ENCODE results near the gene SLC16A8. TPM values are rescaled to one million over a fixed set of nuclear protein-coding genes. Genes with fewer than 3 reads are reported as not detected.

Gene SLC16A8
- total and polyA plus RNA-seq, 10 of the 15 experiments (the other 5 are each of a cell fraction or from before 2014, with no cell fraction given) = not detected

DNA sequence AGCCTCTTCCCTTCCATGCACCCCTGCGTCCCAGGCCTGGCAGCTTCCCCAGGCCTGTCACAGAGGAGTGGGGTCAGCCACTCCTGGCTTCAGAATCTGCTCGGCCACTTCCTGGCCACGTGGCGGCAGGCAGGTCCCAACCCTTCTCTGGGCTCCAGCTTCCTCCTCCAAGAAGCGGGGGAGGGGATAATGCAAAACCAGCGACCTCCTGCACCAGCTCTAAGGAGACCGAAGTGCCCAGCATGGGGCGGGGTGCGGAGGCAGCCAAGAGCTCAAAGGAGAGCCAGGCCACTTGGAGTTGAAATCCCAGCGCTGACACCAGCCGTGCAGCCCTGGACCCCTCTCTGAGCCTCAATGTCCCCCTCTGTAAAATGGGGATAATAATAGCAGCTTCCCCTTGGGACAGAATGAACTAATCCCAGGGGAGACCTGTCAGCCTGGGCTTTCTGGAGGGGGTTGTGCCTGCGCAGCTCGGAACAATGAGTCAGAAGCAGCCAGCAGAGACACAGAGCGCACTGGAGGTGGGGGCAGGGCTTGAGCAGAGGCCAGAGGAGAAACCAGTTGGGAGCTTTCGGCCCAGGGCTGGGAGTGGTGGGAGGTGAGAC is 49.6 kb downstream of the SLC16A8 start (continued):
- TF ChIP-seq, protein P1, sequence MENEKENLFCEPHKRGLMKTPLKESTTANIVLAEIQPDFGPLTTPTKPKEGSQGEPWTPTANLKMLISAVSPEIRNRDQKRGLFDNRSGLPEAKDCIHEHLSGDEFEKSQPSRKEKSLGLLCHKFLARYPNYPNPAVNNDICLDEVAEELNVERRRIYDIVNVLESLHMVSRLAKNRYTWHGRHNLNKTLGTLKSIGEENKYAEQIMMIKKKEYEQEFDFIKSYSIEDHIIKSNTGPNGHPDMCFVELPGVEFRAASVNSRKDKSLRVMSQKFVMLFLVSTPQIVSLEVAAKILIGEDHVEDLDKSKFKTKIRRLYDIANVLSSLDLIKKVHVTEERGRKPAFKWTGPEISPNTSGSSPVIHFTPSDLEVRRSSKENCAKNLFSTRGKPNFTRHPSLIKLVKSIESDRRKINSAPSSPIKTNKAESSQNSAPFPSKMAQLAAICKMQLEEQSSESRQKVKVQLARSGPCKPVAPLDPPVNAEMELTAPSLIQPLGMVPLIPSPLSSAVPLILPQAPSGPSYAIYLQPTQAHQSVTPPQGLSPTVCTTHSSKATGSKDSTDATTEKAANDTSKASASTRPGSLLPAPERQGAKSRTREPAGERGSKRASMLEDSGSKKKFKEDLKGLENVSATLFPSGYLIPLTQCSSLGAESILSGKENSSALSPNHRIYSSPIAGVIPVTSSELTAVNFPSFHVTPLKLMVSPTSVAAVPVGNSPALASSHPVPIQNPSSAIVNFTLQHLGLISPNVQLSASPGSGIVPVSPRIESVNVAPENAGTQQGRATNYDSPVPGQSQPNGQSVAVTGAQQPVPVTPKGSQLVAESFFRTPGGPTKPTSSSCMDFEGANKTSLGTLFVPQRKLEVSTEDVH (IDR thresholded peaks at IDR 0.05; ENCODE audit: low read depth, partially characterized antibody) = no peak
- no peak for TF ChIP-seq CHD1 (IDR thresholded peaks at IDR 0.05; ENCODE audit: low read depth, low read length)
- TF ChIP-seq GATAD2B (conservative IDR thresholded peaks at IDR 0.05; ENCODE audit: low read depth) = 0 out of 2 replicates have a peak, but pooled peaks have one; percentile 38
- TF ChIP-seq HDGF (IDR thresholded peaks at IDR 0.05) = no peak
- TF ChIP-seq JUND (IDR thresholded peaks at IDR 0.05; ENCODE audit: low read depth, low read length) = no peak
- no peak for TF ChIP-seq BACH1 (IDR thresholded peaks at IDR 0.05; ENCODE audit: borderline replicate concordance)

DNA sequence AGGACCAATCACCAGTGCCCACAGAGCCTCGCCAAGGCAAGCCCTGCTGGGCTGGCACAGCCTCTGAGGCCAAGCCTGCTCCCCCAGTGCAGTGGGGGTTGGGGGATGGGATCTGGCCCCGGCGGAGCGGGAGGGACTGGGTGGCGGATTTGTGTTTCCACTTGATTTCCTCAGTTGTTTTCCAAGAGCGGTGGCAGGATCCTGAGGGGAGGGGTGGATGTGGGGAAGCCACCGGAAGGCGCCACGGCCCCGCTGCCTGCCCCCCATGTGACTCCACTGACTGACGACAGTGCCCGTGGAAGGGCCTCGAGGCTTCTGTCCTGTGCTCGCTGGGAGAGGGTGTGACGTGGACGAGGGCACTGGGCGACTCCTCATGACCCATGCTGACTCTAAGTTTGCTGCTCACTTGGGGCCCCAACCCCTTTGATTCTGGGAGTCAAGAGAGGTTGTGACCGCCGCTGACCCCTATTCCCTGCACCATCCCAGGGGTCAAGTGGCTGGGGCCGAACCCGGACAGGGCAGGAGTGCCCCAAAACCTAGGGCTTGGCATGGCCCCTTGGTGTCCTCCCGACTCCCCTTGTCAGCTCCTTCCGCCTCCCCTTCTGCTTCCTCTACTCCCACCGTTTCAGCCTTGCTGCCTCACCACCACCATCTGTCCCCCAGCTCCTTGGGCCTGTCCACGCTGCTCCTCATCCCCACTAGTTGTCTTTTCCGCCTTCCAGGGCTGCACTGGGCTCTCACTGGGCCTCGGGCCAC is 50.3 kb downstream of the SLC16A8 start:
- Histone ChIP-seq H2AFZ (ENCODE audit: control insufficient read depth, low read depth, low read length) (no peak overlapping the region), H3K4me3 (no peak overlapping the region), H3K4me1 (ENCODE audit: control insufficient read depth, insufficient read depth, low read length) (peaks cover 7% of the 10 kb centered on the region; the same call in 1 of the 2 replicates), H3K79me2 (ENCODE audit: control insufficient read depth, insufficient read depth, low read length) (no peaks in the 10 kb centered on the region), H3K27ac (ENCODE audit: control insufficient read depth, insufficient read depth) (no peak overlapping the region), H3K4me2 (ENCODE audit: control insufficient read depth, insufficient read depth) (no peak overlapping the region), H3K36me3 (ENCODE audit: control insufficient read depth in 2 of 2, insufficient read depth in 2 of 2, low read length in 1 of 2) (no peaks in the 10 kb centered on the region), H4K20me1 (ENCODE audit: control insufficient read depth, insufficient read depth) (no peaks in the 10 kb centered on the region), H3K9ac (ENCODE audit: control insufficient read depth, insufficient read depth, low read length) (no peak overlapping the region), H3K9me3 (replicated peaks; ENCODE audit: control insufficient read depth, insufficient read depth, low read length) (no peaks in the 10 kb centered on the region), H3K27me3 (replicated peaks in 1 of 2; ENCODE audit: control insufficient read depth in 2 of 2, insufficient read depth in 2 of 2, low read length in 1 of 2) (no peaks in the 10 kb centered on the region; a peak in 1 of 4 replicates)
- 48% methylated on average over 20 of the region's 27 CpGs for WGBS (ENCODE audit: insufficient coverage, insufficient replicate concordance, low lambda C conversion rate, missing lambda C conversion rate)
- intact Hi-C loops (cut with micrococcal nuclease; ENCODE audit: unreplicated experiment) (no loop called here), in situ Hi-C loops (cut with MboI) (no loop called here)
- BruUV-seq (replicated peaks) = no TSS peak
- DNase-seq (ENCODE audit: low read depth, low spot score) (no peak), FAIRE-seq (no peak), ATAC-seq (no peak)
- TF ChIP-seq, protein P2, sequence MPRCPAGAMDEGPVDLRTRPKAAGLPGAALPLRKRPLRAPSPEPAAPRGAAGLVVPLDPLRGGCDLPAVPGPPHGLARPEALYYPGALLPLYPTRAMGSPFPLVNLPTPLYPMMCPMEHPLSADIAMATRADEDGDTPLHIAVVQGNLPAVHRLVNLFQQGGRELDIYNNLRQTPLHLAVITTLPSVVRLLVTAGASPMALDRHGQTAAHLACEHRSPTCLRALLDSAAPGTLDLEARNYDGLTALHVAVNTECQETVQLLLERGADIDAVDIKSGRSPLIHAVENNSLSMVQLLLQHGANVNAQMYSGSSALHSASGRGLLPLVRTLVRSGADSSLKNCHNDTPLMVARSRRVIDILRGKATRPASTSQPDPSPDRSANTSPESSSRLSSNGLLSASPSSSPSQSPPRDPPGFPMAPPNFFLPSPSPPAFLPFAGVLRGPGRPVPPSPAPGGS (IDR thresholded peaks at IDR 0.05; ENCODE audit: borderline replicate concordance, insufficient read depth, low read depth, low read length, poor library complexity, severe bottlenecking) = peak; percentile 32
- TF ChIP-seq, protein P3, sequence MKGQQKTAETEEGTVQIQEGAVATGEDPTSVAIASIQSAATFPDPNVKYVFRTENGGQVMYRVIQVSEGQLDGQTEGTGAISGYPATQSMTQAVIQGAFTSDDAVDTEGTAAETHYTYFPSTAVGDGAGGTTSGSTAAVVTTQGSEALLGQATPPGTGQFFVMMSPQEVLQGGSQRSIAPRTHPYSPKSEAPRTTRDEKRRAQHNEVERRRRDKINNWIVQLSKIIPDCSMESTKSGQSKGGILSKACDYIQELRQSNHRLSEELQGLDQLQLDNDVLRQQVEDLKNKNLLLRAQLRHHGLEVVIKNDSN (IDR thresholded peaks at IDR 0.05; ENCODE audit: borderline replicate concordance, extremely low read length, insufficient read depth, low read depth, low read length) = no peak
- RAD21 ChIA-PET (ENCODE audit: unreplicated experiment) = interaction anchor here (1.3 kb wide), 1 partner anchor 18 kb away, joined by 9 read pairs; no protein-coding TSS in a partner anchor
- POLR2A ChIA-PET = interaction anchor here (0.6 kb wide), 1 partner anchor 132 kb away, joined by 3 read pairs; no protein-coding TSS in a partner anchor
- CTCF ChIA-PET = interaction anchor here (0.9 to 1.9 kb wide), 3 partner anchors 19 to 68 kb away, joined by 3 to 10 read pairs (median 4); no protein-coding TSS in a partner anchor
- SMC1A ChIA-PET (ENCODE audit: uncharacterized antibody, unreplicated experiment) = no interaction called here

Data from GM12878 (cell line).